Stimulated activated CD4-positive, alpha-beta T cell treated with anti-CD3 and anti-CD28 coated beads, Interleukin-12 subunit alpha, Interleukin-12 subunit beta, amount 100 ng/mL, for 48 hours (primary cell): Measurements from ENCODE around the gene GUCA2B.
A peak's percentile ranks its signal among the peaks of the same experiment; 100 is the strongest.

Experiments
- DNase-seq, 3 donors: peaks; one replicate each; pipeline ENCODE4 v3.0.0-alpha.2; 2020; ENCODE audit warnings: low read depth in 2 of 3, low spot score in 1 of 3

The GUCA2B gene

DNA sequence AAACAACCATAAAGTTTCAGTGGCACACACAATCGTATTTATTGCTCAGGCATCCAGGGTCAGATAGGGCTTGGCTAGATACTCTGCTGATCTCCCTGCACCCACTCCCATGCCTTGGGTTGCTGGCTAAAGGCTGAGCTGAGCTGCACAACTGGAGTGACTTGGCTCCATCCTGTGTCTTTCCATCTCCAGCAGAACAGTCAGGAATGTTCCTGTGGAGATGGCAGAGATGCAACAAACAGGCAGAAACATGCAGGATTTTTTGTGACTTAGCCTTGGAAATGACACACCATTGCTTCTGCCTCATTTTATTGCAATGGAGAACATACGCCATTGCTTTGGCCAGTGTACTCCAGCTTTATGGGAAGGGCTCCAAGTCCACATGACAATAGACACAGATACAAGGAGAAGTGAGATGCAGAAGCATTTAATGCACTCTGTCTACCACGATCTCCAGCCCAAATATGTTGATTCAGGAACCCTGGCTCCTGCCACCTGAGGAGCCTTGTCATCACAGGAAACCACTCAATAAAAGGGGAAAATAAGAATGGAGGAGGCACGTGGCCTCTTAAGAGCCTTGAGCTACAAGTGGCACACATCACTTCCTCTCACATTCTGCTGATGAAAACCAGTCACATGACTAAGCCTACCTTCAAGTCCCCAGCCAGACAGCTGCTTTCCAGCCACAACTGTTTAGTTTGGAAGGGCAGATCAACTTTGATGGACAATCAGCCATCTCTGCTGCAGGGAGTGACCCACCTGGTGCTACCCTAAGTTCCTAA, 10.1 kb upstream of the GUCA2B start:
- no peak for DNase-seq

DNA sequence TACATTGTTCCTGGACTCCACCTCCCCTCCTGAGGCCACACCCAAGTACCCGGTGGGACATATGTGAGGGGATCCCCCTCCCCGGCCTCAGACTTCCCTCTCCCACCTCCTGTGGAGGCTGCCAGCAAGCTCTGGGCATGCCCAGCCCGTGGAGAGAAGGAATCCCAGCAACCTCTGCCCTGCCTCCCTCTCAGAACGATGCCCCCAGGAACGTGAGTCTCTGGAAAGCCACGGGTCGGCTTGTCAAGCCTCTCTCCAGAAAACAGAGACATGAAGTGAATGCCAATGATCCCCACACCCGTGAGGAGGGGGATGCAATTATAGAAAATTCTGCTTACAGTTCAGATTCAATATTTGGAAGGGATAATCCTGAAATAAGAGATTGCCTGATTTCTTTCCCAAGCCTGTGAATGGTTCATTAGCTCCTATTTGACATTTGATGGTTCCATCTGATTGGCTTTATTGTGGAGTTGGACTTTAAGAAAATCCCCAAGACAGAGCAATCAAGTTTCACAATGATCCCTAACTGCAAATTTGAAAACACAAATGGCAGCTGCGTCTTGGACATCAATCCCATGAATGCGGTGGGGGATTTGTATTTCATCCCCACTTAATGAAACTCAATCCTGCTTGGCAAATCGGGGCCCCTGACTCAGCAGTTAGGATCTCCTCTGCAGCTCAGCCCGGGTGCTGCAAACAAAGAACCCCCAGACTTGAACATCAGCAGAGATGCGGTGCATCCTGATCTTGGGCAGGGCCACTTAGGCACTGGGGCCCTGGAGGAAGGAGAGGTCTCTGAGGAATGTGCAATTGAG, 9.1 kb upstream of the GUCA2B start:
- no peak for DNase-seq

DNA sequence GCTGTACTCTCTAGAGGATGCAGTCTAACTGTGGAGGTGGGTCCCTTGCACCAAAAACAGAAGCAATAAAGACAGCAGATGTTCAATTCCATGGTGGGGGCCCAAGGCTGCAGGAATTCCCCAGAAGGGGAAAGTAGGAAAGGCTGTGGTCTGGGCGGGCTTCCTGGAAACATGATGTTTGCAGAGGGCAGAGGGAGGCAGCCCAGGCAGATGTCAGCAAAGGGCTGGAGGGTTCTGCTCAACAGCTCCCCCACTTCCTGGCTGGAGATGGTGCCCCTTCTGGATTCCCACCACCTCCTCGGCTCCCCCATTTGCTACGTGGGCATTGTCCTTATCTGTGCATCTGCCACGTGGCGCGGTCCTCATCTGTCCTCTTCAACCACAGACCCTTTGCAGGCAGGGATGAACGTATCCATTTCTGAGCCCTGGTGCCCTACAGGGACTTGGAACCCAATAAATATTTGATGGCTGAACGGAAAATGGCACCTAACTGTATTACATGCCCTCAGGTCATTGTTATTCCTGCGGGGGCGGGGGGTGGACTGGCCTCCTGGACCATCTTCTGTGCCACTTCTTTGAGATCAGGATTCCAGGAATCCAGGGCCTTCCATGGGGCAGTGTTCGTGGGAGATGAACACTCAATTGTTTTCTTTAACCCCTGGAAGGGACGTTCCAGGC, 8.4 kb upstream of the GUCA2B start:
- DNase-seq, result no peak

DNA sequence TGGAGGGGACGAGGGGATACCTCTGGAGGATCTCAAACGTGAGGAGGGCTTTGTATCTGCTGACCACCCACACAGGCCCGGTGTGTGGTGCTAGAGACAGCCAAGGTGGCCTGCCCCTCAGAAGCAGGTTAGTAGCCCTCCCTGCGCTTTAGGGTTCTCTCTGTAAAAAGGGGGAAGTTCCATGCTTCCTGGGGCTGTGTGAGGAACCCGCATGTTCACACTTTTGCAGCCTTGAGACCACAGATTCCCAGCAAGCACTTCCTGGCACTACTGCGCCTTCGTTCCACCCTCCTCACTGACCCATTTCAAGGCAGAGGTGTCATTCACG, 7.9 kb upstream of the GUCA2B start:
- no peak for DNase-seq

DNA sequence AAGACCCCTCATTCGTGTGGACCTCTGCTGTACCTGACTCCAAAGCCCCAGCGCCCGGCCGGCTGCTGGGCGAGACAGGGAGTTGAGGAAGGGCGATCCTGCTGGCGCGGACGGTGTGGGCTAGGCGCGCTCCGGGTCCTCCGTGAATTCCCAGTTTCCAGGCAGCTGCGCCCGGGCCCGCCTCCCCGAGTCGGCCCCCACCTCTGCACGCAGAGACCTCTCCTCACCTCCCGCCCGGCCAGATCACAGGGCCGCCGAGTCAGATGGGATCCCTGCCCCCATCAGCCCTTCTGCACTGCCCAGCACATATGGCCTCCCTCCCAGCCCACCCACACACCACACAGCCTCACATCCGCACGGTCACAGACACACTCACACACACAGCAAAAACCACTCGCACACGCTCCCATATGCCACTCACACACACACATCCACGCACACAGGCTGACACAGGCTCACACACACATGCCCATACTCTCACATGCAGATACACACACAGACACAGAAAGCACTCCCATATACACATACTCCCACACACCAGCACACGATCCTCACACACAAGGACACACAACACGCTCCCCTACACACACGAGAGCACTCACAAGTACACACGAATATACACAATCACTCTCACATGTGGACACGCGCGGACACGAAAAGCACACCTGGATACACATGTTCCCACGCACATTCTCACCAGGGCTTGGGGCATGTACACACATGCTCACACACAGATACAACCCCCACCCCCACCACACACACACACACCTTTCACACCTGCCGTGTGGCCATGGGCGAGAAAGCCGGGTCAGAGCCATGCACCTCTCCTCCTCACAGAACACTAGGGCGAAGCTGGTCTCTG, 7.2 kb upstream of the GUCA2B start:
- DNase-seq, result no peak

DNA sequence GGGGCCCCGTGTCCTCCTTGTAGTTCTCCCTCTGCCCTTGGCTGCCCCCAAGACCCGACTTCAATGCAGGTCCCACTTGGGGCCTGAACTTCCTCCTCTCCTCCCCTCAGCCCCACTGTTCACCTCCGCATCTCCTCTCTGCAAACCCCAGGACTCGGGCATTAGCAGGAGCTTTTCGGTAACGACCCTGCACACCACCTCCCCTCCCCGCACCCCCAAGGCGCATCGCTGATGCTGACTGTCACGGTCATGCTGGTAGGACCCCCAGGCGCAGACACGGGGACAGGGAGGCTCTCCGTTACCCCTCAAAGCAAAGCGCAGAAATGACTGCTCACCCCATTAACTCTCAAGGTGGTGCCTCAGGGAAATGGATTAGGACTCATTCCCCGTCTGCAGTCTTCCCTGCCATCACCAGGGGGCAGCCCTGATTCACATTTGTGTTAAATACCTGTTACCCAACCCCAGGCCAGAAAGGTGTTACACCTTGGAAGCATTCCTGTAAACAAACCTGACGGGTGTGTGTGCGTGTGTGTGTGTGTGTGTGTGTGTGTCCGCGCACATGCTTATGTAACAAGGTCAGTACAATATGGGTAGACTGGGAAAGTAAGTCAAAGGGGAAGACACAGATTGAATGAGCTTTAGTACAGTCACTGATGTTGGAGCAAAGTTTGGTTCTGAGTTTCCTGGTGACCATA, 6.4 kb upstream of the GUCA2B start:
- DNase-seq, result peak; percentile 53 to 71 (median 61)

DNA sequence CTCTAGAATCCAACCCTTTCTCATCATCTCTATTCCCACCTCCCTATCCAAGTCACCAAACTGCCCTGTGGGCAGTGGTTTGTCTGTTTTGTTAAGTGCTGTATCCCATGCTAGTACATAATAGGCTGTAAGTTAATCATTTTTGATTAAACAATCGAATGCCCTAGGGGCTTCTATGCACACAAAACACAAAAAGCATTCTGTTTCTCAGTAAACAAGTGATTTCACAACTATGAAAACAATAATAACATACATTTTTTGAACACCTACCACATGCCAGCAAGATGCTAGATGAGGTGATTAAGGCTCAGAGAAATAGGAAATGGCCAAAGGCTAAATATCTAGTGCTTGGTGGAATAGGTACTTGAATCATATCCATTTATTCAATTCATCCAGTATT, 5.0 kb upstream of the GUCA2B start:
- no peak for DNase-seq

DNA sequence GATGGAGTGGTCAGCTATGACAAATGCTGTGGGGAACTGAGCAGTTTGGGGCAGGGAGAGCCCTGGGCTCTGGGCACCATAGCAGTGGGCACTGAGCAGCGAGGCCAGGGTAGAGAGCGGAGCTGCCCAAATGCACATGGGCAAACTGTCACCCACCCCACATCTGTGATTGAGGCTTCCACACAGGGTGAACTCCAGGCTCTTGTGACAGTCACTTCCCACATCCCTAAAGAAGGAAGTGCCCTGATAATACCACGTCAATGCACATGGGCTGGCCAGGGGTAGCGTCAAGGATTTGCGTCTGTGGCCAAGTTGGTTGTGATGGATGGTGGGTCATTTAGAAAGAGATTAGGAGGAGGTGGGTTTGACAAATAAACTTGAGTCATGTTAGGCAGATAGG, 2.6 kb upstream of the GUCA2B start:
- no peak for DNase-seq

DNA sequence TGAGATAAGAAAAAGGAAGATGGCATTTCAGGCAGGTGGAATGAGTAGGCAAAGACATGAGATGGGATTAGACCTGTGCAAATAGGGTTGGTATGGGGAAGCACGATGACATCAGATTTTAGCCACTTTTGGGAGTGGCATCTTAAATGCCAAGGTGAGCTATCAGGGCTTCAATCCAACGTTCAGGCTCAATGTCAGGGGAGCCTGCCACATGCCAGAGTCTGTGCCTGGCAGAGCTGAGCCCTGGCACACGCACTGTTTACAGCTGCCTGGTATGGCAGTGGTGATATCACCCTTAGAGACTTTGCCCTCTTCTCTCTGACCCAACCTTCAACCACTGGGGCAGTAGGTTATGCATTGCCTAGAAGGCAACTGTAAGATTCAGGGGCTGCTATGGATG, 1.1 kb upstream of the GUCA2B start:
- DNase-seq, result no peak

DNA sequence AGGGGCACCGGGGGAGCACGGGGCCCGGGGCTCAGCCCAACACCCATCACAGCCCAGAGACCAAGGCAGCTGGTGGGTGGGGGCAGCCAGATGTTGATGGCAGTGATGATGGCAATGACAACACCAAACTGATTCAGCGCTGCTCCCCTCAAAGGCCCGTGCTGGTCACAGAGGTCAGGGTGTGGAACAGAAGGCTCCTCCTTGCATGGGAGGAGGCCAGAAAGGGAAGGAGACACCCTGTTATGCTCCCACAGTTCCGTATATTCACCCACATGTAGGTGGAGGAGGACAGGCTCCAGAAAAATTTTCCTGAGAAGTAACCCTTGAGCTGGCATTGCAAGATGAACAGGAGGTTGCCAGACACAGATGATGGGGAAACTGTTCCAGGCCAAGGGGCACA, 414 bp downstream of the GUCA2B start:
- DNase-seq, result no peak

DNA sequence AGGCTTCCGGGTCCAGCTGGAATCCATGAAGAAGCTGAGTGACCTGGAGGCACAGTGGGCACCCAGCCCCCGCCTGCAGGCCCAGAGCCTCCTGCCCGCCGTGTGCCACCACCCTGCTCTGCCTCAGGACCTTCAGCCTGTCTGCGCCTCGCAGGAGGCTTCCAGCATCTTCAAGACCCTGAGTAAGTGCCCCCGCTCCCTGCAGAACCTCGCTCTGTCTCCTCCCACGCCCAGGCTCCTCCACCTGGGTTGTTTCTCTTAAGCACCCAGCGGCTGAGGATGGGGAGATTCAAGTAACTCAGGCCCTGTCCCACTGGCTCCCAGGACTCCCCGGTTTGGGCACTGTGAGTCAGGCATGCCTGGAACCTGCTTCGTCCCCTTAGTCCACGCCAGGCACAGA, 1.5 kb downstream of the GUCA2B start:
- DNase-seq, result no peak

DNA sequence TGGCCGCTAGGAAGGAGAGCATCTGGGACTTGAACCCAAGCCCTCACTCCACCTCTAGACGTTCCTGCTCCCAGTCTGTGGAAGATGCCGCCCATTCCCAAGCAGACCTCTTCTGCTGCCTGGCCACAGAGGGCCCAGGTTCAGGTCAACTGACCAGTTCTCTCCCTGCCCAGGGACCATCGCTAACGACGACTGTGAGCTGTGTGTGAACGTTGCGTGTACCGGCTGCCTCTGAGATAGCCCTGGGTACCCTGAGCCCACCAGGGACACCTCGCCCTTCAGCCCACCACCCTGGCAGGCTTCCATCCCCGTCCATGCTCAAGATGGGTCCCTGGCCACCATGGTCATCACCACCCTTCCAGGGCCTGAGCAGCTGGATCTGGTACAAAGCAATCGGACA, 2.2 kb downstream of the GUCA2B start:
- no peak for DNase-seq

DNA sequence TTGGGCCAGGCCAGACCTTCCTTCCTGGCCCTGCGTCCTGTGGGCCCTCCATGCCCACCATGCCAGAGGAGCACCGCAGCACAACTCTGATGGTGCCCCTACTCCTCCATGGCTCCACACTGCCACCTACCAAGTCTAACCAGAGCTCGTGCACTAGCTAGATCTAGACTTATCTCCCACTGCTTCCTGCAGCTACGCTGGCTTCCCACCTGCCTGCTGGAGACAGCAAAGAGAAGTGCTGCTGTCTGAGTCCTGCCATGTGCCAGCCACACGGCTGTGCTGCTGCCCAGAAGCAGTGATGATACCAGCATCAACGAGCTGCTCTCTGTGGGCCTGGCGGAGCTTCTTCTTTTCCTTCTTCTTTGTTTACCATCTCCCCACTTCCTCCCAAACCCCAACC, 4.5 kb downstream of the GUCA2B start:
- no peak for DNase-seq

DNA sequence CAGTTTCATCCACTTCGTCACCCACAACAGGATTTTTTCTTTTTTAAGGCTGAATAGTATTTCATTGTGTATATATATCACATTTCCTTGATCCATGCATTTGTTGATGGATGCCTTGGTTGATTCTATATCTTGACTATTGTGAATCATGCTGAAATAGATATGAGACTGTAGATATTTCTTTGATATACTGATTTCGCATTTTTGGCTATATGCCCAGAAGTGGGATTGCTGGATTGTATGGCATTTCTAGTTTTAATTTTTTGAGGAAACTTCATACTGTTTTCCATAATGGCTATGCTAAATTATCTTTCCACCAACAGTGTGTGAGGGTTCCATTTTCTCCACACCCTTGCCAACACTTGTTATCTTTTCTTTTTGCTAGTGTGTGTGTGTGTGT, 5.0 kb downstream of the GUCA2B start:
- DNase-seq, result no peak

DNA sequence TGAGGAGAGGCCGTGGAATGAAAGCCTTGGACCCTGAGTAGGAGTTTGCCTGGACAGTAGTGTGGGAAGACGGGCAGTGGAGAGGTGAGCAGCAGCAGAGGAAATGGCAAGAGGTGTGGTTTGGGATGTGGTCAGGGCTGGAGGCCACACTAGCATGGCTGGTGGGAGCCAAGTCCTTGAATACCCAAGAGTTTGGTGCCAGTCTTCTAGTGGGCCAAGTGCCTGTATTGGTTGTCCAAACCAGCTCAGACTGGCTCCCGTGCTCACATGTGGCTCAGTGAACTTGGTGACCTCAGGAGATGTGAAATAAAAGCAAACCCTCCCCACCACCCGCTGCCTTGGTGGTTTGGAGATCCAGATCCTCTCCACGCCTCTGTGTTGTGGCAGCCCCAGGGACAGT, 9.0 kb downstream of the GUCA2B start:
- no peak for DNase-seq

DNA sequence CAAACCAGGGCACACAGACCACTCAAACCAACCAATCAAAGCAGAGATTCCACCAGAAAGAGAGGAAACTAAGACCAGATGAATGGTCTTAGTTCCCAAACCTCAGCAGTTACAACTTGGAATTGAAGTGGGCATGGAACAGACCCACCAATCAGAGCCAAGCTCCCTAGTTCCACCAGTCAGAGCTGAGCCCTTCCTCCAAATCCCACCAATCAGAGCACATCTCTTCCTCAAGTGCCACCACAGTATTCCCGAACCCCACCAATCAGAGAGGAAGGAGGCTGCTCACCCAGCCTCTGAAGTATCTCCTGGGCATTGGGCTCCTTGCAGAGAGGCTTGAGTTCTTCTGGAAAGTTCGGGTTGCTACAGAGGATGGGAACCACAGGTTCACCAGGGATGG, 9.9 kb downstream of the GUCA2B start:
- no peak for DNase-seq

DNA sequence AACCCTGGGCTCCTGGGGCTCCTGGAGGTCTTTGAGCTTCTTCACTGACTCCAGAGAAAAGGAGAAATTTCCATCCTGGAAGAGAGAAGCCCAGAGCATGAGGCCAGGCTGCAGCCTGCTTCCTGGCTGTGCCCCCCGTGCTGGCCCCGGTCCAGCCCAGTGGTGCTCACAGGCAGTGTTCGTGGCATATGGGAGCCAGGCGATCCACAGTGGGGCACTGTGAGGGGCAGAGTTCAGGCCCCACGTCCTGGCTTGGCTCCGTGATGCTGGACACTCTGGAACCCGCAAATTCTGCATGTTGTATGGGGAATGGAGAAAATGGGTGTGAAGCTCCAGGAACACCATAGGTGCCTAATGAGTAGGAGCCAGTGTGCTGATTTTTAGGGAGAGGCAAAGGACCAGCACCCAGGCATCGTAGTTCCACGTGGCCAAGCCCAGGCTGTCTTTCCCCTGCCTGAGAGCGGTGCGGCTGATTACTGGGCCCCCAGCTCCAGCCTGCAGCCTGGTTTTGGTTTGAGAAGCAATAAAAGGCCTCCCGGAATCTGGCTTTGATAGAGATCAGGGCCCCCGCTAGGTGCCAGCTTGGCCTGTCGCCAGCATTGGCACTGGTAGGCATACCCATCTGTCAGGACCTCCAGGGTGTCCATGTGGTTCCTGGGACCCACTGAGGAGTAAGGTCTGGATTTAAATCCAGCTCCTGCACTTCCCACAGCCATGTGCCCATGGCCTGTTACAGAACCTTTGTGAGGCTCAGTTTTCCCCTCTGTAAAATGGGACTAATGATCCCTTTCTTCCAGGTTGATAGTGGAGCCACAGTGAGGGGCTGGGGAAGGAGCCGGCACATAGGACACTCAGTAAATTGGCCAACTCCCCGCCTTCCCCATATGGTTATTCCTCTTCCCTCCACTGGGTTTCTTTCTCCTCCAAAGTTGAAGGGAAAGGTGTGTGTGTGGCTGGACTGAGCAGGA, 10.6 kb downstream of the GUCA2B start:
- no peak for DNase-seq

DNA sequence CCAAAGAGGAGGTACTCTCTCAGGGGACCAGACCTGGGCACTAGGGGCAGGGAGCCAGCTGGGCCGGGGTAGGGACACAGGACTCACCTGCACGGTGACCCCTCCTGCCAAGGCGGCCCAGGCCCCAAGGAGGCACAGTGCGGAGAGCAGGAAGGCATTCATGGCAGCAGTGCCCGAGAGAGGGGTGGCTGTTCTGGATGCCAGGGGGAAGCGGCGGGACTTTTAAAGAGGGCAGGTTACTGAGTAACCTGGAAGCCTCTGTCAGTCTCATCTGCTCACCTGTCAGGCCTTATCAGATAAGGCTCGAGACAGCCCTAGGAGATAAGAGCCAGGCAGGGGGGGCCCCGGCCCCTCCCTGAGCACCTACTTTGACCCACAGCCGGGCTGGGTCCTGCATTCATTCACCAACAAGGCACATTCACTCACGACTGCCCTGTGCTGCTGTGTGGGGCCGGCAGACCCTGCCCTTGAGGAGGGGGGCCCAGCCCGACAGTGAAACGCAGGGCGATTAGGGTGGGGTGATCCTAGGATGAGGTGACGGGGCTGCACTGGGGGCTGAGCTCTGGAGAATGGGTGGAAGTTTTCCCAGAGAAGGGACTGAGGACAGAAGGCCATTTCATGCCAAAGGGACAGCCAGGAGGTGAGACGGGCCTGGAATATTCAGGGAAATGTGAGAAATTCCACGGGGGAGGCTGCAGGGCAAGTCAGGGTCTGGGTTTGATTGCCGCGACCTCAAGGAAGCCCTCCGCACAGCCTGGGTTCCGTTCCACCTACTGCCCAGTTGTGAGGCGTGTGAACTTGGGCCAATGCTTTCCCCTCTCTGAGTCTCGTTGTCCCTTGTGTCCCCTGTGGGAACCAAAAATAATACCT, 11.6 kb downstream of the GUCA2B start, which contains the start of gene GUCA2A:
GUCA2A (minus strand) TSS at position 195 of the 870 bp plus-strand sequence; CDS start at position 162, 33 bp downstream.
- DNase-seq, result no peak
